HL-60 (cell line): Measurements from ENCODE around the gene VPS9D1.

ENCODE experiments used
- DNase-seq, 2 experiments: peaks; one replicate each; pipeline ENCODE4 v3.0.0-alpha.2; 2010 to 2020; ENCODE audit warnings: low read depth in 1 of 2, low spot score in 1 of 2
- H3K27ac ChIP-seq: fragments of 250-450 bp; sonication (Bioruptor Pico); replicated peaks from 2 replicates; pipeline ENCODE4 v1.5.1; 2020; ENCODE audit warnings: mild to moderate bottlenecking, moderate library complexity
- H3K27me3 ChIP-seq: fragments of 250-450 bp; sonication (Bioruptor Pico); 2 replicates; pipeline ENCODE4 v1.5.1; 2021; ENCODE audit warnings: mild to moderate bottlenecking, moderate library complexity; ENCODE audit not compliant: insufficient read depth, poor library complexity, severe bottlenecking
- H3K4me3 ChIP-seq: replicated peaks from 2 replicates; pipeline ENCODE4 v1.5.1; 2011; ENCODE audit warnings: mild to moderate bottlenecking, control low read depth, low read length; ENCODE audit not compliant: insufficient read depth
- GABPA ChIP-seq: IDR thresholded peaks from 2 replicates; pipeline ENCODE4 v1.6.1; 2012; ENCODE audit warnings: low read depth
- POLR2AphosphoS5 ChIP-seq: IDR thresholded peaks from 2 replicates; pipeline ENCODE4 v1.6.1; 2012; ENCODE audit warnings: low read depth
- SPI1 ChIP-seq: IDR thresholded peaks from 2 replicates; pipeline ENCODE4 v1.6.1; 2012; ENCODE audit warnings: low read depth, mild to moderate bottlenecking, borderline replicate concordance
- TF ChIP-seq, protein P1 (sequence below): IDR thresholded peaks from one replicate; pipeline ENCODE4 v1.5.1; 2011; ENCODE audit warnings: low read length, control low read depth, inconsistent platforms; ENCODE audit not compliant: insufficient read depth
- TF ChIP-seq, protein P2 (sequence below): IDR thresholded peaks from 2 replicates; pipeline ENCODE4 v1.6.1; 2012; ENCODE audit warnings: low read depth; ENCODE audit not compliant: insufficient replicate concordance

Gene VPS9D1

DNA sequence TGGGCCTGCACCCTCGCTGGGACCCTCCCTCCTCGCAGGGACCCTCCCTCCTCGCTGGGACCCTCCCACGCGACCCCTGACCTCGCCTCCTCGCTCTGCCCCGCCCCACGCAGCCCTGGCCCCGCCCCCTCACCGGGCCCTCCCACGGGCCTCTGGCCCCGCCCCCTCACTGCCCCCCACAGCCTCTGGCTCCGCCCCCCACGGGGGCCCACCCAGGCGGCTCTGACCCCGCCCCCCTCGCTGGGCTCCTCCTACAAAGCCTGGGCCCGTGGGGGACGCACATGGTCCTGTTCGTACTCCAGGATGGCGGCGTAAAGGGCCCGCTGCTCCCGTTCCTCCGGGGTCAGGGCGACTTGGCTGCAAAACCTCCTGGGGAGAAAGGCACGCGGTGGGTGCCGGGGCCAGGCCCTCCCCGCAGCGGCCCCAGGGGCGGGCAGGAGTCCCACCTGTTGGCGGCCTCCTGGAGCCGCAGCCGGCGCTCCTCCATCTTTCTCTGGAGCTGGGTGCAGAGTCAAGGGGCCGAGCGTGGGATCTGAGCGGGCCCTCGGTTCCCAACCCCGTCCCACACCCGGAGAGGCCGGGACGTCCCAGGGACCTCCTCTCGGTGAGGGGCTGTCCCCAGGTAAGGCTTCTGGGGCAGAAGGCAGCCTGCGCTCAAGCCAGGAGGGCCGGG, 9.0 kb downstream of the VPS9D1 start:
- no peak overlapping the region for H3K27ac ChIP-seq

DNA sequence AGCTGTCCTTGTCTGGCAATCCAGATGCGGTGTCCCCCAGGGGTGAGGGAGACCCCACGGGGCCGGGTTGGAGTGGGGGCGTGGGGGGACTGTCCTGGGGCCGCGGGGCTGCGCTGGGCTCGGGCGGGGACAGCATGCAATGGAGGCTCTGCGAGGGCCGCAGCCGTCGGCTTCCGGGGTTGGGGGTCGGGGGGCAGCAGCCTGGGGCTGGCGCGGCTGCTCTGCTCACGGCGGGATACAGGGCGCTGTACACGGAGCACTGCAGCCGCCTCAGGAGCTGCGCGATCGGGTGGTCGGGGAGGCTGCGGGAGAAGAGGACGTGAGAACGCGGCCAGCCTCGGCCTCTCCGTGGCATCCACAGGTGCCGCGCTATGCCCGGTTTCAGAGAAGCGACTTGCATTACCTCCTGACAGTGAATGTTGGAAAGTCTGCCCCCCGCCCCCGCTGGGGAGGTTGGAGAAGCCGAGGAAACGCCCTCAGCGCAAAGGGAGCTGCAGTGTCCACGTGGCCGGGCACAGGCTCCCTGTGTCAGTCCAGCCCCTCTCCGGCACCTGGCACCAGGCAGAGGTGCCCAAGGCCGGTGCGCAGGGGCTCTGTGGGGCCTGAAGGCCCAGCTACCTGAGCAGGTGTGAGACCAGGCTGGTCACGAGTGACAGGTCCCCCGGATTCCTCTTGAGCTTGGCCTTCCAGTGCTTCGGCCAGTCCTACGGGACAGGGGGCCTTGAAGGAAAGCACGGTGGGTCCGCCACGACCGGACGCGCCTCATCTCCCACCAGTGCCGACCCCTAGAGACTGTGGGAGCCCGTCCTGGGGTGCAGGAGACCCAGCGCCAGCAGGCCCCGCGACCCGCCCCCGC, 9.8 kb downstream of the VPS9D1 start:
- TF ChIP-seq SPI1, result no peak
- no peak for TF ChIP-seq POLR2AphosphoS5
- TF ChIP-seq, protein P1, sequence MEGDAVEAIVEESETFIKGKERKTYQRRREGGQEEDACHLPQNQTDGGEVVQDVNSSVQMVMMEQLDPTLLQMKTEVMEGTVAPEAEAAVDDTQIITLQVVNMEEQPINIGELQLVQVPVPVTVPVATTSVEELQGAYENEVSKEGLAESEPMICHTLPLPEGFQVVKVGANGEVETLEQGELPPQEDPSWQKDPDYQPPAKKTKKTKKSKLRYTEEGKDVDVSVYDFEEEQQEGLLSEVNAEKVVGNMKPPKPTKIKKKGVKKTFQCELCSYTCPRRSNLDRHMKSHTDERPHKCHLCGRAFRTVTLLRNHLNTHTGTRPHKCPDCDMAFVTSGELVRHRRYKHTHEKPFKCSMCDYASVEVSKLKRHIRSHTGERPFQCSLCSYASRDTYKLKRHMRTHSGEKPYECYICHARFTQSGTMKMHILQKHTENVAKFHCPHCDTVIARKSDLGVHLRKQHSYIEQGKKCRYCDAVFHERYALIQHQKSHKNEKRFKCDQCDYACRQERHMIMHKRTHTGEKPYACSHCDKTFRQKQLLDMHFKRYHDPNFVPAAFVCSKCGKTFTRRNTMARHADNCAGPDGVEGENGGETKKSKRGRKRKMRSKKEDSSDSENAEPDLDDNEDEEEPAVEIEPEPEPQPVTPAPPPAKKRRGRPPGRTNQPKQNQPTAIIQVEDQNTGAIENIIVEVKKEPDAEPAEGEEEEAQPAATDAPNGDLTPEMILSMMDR, result no peak
- TF ChIP-seq GABPA, result no peak
- TF ChIP-seq, protein P2, sequence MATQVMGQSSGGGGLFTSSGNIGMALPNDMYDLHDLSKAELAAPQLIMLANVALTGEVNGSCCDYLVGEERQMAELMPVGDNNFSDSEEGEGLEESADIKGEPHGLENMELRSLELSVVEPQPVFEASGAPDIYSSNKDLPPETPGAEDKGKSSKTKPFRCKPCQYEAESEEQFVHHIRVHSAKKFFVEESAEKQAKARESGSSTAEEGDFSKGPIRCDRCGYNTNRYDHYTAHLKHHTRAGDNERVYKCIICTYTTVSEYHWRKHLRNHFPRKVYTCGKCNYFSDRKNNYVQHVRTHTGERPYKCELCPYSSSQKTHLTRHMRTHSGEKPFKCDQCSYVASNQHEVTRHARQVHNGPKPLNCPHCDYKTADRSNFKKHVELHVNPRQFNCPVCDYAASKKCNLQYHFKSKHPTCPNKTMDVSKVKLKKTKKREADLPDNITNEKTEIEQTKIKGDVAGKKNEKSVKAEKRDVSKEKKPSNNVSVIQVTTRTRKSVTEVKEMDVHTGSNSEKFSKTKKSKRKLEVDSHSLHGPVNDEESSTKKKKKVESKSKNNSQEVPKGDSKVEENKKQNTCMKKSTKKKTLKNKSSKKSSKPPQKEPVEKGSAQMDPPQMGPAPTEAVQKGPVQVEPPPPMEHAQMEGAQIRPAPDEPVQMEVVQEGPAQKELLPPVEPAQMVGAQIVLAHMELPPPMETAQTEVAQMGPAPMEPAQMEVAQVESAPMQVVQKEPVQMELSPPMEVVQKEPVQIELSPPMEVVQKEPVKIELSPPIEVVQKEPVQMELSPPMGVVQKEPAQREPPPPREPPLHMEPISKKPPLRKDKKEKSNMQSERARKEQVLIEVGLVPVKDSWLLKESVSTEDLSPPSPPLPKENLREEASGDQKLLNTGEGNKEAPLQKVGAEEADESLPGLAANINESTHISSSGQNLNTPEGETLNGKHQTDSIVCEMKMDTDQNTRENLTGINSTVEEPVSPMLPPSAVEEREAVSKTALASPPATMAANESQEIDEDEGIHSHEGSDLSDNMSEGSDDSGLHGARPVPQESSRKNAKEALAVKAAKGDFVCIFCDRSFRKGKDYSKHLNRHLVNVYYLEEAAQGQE, result no peak
- Histone ChIP-seq H3K27me3 (no peaks in the 10 kb centered on the region), H3K4me3 (no peak overlapping the region), H3K27ac (no peak overlapping the region)
- no peak for DNase-seq

More for the DNA sequence above, 9.0 kb downstream of the VPS9D1 start:
- TF ChIP-seq POLR2AphosphoS5 (no peak), GABPA (no peak), SPI1 (no peak)
- TF ChIP-seq, protein P1, result no peak
- TF ChIP-seq, protein P2, result no peak
- peak overlapping the region; percentile 14; the same call in 1 of the 2 replicates for H3K4me3 ChIP-seq
- DNase-seq, result no peak
- no peaks in the 10 kb centered on the region for H3K27me3 ChIP-seq

DNA sequence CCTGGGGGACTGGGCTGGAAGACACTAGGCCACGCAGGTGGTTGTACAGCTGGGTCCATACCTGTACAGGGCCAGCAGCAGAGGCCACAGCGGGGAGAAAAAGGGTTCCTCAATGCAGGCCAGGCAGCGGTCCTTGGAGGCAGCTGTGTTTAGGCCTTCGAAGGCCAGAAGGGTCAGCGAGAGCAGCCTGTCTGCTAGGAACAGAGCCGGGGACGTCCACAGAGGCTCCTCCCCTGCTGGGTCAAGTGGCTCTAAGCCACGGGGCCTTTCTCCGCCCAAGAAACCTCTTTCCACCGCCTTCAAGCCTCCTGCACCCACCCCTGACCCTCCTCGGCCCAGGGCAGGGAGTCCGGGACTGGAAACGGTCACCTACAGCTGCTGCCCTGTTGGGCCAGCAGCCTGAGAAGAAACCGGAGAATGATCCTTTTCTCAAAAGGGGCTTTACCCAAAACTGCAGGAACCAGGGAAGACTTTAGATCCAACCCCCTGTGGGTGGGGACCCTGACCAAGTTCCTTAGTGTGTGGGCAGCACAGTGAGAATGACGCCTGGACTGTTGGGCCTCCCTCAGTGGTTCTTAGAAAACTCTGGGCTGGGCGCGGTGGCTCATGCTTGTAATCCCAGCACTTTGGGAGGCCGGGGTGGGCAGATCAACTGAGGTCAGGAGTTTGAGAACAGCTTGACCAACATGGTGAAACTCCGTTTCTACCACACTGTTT, 10.8 kb downstream of the VPS9D1 start:
- no peak overlapping the region for H3K4me3 ChIP-seq
- H3K27ac ChIP-seq, result no peak overlapping the region
- H3K27me3 ChIP-seq, result no peaks in the 10 kb centered on the region
- TF ChIP-seq GABPA (no peak), SPI1 (no peak), POLR2AphosphoS5 (no peak)
- TF ChIP-seq, protein P2, result no peak
- TF ChIP-seq, protein P1, result no peak
- no peak for DNase-seq
